HFF-Myc (cell line): Measurements from ENCODE around the gene LRRIQ1.
A peak's percentile ranks its signal among the peaks of the same experiment; 100 is the strongest.

Experiments used
- DNase-seq: peaks from one replicate; pipeline ENCODE4 v3.0.0-alpha.2; 2011; ENCODE audit warnings: low read depth; ENCODE audit errors: extremely low read depth
- H3K4me3 ChIP-seq: replicated peaks from 2 replicates; pipeline ENCODE4 v1.5.1; 2011; ENCODE audit warnings: low read depth, mild to moderate bottlenecking, control low read depth, low read length
- TF ChIP-seq, protein P1 (sequence below): IDR thresholded peaks from 2 replicates; pipeline ENCODE4 v1.5.1; 2012; ENCODE audit warnings: mild to moderate bottlenecking, low read depth, low read length, control low read depth; ENCODE audit errors: missing control alignments

Gene LRRIQ1

DNA sequence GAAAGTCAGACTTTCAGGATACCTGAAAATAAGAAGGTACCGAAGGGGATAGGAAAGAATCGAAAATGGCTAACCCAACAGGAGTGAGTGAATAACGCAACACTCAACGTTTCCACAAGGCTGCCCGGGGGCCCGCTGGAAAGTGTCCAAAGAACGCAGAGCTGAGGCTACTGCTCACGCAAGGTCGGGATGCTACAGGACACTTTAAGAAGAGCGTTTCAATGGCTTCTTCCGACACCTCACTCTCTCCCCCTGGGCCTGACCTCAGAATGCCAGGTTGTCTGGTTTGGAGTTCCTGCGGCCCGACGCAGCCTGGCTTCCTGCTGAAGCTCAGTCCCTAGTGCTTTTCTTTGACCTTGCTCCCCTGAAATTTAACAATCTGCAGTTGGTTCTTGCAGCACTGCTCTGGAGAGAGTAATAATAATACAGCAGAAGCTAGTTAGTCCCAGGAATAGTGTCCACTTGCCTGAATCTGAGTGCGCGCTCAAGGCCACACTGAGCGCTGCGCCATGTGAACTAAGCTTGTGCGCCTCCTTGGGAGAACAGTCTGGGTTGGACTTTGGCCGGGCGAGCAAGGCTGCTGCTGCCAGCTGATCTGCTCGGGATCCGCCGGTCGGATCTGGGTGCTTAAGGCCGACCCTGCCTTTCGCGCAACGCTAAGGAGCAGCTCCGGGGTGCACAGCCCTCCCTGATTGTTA, 241.9 kb downstream of the LRRIQ1 start:
- no peak for DNase-seq
- TF ChIP-seq, protein P1, sequence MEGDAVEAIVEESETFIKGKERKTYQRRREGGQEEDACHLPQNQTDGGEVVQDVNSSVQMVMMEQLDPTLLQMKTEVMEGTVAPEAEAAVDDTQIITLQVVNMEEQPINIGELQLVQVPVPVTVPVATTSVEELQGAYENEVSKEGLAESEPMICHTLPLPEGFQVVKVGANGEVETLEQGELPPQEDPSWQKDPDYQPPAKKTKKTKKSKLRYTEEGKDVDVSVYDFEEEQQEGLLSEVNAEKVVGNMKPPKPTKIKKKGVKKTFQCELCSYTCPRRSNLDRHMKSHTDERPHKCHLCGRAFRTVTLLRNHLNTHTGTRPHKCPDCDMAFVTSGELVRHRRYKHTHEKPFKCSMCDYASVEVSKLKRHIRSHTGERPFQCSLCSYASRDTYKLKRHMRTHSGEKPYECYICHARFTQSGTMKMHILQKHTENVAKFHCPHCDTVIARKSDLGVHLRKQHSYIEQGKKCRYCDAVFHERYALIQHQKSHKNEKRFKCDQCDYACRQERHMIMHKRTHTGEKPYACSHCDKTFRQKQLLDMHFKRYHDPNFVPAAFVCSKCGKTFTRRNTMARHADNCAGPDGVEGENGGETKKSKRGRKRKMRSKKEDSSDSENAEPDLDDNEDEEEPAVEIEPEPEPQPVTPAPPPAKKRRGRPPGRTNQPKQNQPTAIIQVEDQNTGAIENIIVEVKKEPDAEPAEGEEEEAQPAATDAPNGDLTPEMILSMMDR, result no peak
- no peak overlapping the region for H3K4me3 ChIP-seq

DNA sequence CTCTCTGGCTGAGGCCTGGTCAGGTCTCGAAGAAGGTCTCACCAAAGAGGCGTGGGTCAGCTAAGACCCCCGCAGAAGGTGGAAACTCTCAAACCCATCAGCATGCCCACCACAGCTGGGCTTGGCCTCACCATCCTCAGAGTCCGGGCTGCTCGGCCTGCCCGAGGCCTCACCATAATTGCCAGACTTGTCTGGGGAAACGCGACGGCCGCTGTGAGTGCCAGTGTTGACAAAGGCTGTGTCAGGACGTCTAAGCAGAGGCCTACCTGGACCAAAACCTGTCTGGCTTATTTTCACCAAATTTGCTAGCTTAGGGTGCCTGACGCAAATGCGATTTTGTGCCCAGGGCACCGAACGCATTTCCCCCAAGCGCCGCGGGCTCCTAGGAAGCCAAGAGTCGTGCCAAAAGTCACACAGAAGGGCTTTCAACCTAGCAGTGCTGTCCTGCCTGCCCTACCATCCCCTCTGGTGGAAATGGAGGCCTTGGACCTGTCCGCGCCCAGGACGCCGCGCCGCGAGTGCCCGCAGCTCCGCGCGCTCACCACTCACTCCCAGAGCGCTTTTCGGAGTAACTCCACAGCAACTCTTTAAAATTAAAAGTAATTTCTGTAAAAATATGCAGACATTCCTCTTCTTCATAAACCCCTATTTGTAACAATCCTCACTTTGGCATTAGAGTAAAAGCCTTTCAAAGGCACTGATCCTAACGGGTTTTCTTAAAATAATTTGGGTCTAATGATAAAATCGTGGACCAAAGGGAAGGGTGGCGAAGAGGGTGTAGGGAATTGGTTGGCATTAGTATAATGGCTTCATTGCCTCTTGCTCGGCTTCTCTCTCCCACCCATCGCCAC, 242.7 kb downstream of the LRRIQ1 start:
- TF ChIP-seq, protein P1, result no peak
- no peak for DNase-seq
- no peak overlapping the region for H3K4me3 ChIP-seq

DNA sequence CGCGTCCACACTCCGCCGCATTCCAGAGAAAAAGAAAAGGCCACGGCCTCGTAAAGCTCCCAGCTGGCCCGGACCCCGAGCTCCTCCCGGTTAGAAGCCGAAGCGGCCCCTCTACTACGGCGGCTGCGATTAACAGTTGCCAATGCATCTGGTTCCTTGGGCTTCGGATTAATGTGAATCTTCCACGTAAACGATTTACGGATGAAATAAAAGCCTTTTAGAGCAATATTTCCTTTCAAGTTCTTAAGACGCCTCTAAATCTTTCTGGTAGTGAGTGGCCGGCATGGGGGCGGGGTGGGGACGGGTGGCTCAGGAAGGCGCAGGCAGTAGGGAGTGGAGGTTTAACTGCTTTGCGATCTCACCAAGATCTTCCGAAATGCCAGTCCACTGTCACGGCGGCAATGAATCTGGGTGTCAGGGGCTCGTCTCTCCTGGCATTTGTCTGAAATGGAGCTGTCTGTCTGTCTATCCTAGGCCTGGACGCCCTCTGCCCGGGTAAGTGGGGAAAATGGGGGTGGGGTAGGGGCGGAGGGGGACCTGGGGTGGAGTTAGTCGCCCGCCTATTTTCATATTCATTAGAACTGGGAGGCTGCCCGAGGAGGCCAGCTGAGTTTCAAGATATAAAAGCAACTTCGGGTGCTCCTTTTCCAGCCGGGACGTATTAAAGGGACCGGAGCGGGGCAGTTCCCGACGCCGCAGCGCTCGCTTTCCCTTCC, 243.5 kb downstream of the LRRIQ1 start:
- TF ChIP-seq, protein P1, result no peak
- no peak for DNase-seq
- H3K4me3 ChIP-seq, result peak overlapping the region; percentile 56

DNA sequence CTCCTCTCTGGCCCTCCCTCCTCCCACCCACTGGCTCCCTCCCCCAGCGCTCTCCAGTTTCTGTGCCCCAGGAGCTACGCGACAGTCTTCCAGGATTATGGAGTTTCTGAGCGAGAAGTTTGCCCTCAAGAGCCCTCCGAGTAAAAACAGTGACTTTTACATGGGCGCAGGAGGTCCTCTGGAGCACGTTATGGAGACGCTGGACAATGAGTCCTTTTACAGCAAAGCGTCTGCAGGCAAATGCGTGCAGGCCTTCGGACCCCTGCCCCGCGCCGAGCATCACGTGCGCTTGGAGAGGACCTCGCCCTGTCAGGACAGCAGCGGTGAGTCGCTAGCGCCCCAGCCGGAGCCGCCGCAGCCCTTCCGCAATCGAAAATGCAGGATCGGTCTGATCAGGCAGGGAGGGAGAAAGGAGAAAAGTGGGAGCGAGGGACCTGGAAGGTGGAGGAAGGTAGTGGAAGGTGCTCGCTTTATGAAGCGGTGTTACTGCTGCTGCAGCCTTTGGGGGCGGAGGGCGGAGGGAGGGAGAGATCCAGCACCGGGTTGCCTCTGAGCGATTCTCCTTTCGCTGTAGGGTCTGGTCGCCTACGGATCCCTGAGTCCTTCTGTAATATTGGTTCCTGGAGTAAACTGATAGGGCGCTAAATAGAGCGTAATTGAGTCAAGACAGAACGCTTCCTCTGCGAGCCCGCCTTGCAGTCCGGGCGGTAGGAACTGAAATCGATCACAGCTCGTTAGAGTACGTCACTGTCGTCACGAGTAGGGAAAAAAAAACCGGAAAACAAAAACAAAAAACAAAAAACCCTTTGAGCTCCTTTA, 244.2 kb downstream of the LRRIQ1 start, which contains the start of gene ALX1:
ALX1 (plus strand) TSS at position 56 of the 819 bp plus-strand sequence; CDS start at position 98, 42 bp downstream.
- peak; percentile 22 for DNase-seq
- TF ChIP-seq, protein P1, result no peak
- peak within 1 kb of the TSS; percentile 56 for H3K4me3 ChIP-seq

DNA sequence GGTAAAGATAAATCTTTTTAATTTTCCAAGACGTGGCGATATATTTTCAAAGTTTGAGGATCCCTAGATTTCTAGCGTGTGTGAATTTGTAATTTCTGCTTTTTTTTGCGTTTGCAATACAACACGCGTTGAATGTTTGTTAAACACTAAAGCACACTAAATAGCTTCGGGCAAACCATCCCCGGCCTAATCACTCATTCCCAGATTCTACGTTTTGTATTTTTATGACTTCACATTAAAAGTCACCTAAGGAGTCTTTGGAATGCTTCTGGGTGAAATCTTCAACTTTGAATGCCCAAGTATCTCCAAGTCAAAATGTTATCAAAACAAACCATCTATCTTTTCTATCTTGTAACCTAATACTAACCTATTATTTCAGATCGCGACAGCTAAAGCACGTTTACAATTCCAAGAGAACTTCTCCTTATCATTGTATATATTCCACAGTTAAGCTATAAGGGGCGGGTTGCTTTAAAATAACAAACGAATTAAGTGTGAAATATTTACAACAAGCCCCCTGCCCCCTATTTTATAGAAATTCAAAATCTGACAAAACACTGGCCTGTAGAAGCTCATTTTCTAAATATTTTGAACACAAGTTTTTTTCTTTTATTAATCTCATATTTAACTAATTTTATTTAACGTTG, 245.0 kb downstream of the LRRIQ1 start:
- H3K4me3 ChIP-seq, result peak overlapping the region; percentile 56
- DNase-seq, result no peak

More for the DNA sequence above, 245.0 kb downstream of the LRRIQ1 start:
- TF ChIP-seq, protein P1, result no peak
